GM12864 (cell line): ENCODE data around the gene CRAMP1.

ENCODE experiments used
- DNase-seq: peaks from one replicate; pipeline ENCODE4 v3.0.0-alpha.2; 2011; ENCODE audit warnings: low read depth
- H3K4me3 ChIP-seq: 2 replicates; pipeline ENCODE4 v1.5.1; 2011; ENCODE audit warnings: mild to moderate bottlenecking, low read depth, low read length, control low read depth
- TF ChIP-seq, protein P1 (sequence below): IDR thresholded peaks from 2 replicates; pipeline ENCODE4 v1.5.1; 2011; ENCODE audit warnings: low read depth, mild to moderate bottlenecking, moderate library complexity, low read length, control low read depth, inconsistent platforms; ENCODE audit errors: missing control alignments

CRAMP1 gene

DNA sequence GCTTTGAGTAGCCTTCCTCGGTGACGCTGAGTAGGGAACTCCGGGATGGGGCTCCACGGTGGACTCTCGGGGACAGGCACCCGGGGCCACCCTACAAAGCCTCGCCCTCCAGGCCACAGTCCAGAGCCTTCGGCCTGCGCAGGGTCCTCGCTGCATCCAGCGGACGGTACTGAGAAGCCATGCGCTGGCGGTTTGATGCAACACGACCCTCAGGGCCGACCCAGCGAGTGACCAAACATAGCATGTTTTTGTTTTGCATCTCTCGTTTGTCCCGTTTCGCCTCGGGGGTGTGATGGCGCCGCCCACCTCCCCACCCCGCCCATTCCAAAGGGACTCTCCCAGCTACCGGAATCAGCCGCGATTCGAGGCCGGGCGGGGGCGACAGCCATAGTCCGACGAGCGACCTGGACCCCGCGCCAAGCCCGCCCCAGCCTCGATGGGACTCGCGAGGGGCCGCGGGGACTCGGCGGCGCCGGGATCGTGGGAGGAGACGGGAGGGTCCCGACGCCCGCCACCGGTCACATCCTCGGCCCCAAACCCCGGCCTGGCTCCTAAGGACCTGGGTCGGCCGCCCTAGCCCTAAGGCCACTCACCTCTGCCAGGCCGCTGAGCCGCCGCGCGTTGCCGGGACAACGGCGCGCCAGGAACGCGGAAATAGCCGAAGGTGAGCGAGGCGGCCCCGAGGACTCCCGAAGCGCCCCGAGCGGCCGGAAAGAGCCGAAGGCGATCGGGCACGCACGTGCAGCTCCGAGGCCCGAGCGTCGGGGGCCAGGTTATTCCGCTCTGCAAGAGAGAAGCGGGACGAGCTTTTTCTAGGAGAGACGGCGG, 1.9 kb upstream of the CRAMP1 start:
- peak; percentile 57 for DNase-seq
- TF ChIP-seq, protein P1, sequence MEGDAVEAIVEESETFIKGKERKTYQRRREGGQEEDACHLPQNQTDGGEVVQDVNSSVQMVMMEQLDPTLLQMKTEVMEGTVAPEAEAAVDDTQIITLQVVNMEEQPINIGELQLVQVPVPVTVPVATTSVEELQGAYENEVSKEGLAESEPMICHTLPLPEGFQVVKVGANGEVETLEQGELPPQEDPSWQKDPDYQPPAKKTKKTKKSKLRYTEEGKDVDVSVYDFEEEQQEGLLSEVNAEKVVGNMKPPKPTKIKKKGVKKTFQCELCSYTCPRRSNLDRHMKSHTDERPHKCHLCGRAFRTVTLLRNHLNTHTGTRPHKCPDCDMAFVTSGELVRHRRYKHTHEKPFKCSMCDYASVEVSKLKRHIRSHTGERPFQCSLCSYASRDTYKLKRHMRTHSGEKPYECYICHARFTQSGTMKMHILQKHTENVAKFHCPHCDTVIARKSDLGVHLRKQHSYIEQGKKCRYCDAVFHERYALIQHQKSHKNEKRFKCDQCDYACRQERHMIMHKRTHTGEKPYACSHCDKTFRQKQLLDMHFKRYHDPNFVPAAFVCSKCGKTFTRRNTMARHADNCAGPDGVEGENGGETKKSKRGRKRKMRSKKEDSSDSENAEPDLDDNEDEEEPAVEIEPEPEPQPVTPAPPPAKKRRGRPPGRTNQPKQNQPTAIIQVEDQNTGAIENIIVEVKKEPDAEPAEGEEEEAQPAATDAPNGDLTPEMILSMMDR, result no peak
- peak overlapping the region; percentile 72 for H3K4me3 ChIP-seq

- peak overlapping the region; percentile 72 for H3K4me3 ChIP-seq
- no peak for DNase-seq
- TF ChIP-seq, protein P1, result no peak
These were observed 1.1 kb upstream of the CRAMP1 start for GRCh38 chr16:1610899-1611632.

- H3K4me3 ChIP-seq, result peak overlapping the region; percentile 86
- DNase-seq, result no peak
- TF ChIP-seq, protein P1, result no peak
These were observed 1.1 kb downstream of the CRAMP1 start for GRCh38 chr16:1613211-1613622.

- DNase-seq, result no peak
- TF ChIP-seq, protein P1, result no peak
- H3K4me3 ChIP-seq, result peak overlapping the region; percentile 86
These were observed 1.7 kb downstream of the CRAMP1 start for GRCh38 chr16:1613728-1614455.

- DNase-seq, result no peak
- TF ChIP-seq, protein P1, result no peak
- H3K4me3 ChIP-seq, result peak overlapping the region; percentile 86
These were observed 2.4 kb downstream of the CRAMP1 start for GRCh38 chr16:1614456-1615102.

GRCh38 chr16:1615761-1616160, 3.6 kb downstream of the CRAMP1 start:
- TF ChIP-seq, protein P1, result no peak
- DNase-seq, result no peak
- H3K4me3 ChIP-seq, result no peak overlapping the region
